ENCODE measurements around the gene GCDH. TPM values are rescaled to one million over a fixed set of nuclear protein-coding genes. Genes with fewer than 3 reads are reported as not detected.

Gene GCDH
- total and polyA plus RNA-seq, 12 donors: 16.2 to 78.4 (median 34.8) TPM

- no peak for DNase-seq
- TF ChIP-seq POLR2A (IDR thresholded peaks at IDR 0.05) (no peak), CTCF (IDR thresholded peaks at IDR 0.05) (no peak)
These were observed 27.3 kb downstream of the GCDH start for GRCh38 chr19:12918253-12918652.

GRCh38 chr19:12921047-12921446 lies 30.1 kb downstream of the GCDH start:
- H3K4me1 ChIP-seq (replicated peaks in 1 of 2): peaks cover 3 to 4% of the 10 kb centered on the region in 2 donors
- no peaks in the 10 kb centered on the region for H3K9me3 ChIP-seq (replicated peaks in 1 of 3)
- intact Hi-C loops (cut with DNase I): no loop called here
- no peaks in the 10 kb centered on the region for H3K27me3 ChIP-seq
- H3K27ac ChIP-seq: no peak overlapping the region
- H3K36me3 ChIP-seq (replicated peaks in 1 of 2): peaks cover 0 to 39% of the 10 kb centered on the region in 2 donors
- no peak overlapping the region for H3K4me3 ChIP-seq
- 61 to 78% (median 68%) methylated on average over 3 of the region's 3 CpGs for WGBS, 4 donors
- no peak for DNase-seq
- TF ChIP-seq POLR2A (IDR thresholded peaks at IDR 0.05) (no peak), CTCF (IDR thresholded peaks at IDR 0.05) (no peak)

More at GRCh38 chr19:12918253-12918652, 27.3 kb downstream of the GCDH start:
- H3K27me3 ChIP-seq: no peaks in the 10 kb centered on the region
- 89 to 92% (median 90%) methylated on average over 14 of the region's 14 CpGs for WGBS, 4 donors
- no peaks in the 10 kb centered on the region for H3K9me3 ChIP-seq (replicated peaks in 1 of 3)
- no peak overlapping the region for H3K27ac ChIP-seq
- intact Hi-C loops (cut with DNase I): no loop called here
- peaks cover 0 to 11% of the 10 kb centered on the region in 2 donors for H3K36me3 ChIP-seq (replicated peaks in 1 of 2)
- H3K4me3 ChIP-seq: no peak overlapping the region
- peaks cover 4 to 6% of the 10 kb centered on the region in 2 donors for H3K4me1 ChIP-seq (replicated peaks in 1 of 2)

- TF ChIP-seq CTCF (IDR thresholded peaks at IDR 0.05) (no peak), POLR2A (IDR thresholded peaks at IDR 0.05) (no peak)
- 95 to 99% (median 95%) methylated on average over 4 of the region's 4 CpGs for WGBS, 4 donors
- H3K36me3 ChIP-seq (replicated peaks in 1 of 2): peaks cover 0 to 58% of the 10 kb centered on the region in 2 donors
These were observed 32.0 kb downstream of the GCDH start for GRCh38 chr19:12922959-12923358.

GRCh38 chr19:12924621-12925310 lies 33.8 kb downstream of the GCDH start:
- Histone ChIP-seq H3K36me3 (replicated peaks in 1 of 2) (peaks cover 0 to 76% of the 10 kb centered on the region in 2 donors), H3K4me1 (replicated peaks in 1 of 2) (no peaks in the 10 kb centered on the region), H3K4me3 (no peak overlapping the region), H3K9me3 (replicated peaks in 1 of 3) (no peaks in the 10 kb centered on the region), H3K27ac (no peak overlapping the region), H3K27me3 (no peaks in the 10 kb centered on the region)
- WGBS, 4 donors: 94 to 99% (median 96%) methylated on average over 16 to 29 of the region's 29 CpGs
- intact Hi-C loops (cut with DNase I): no loop called here
- no peak for DNase-seq
- no peak for TF ChIP-seq CTCF (IDR thresholded peaks at IDR 0.05)
- no peak for TF ChIP-seq POLR2A (IDR thresholded peaks at IDR 0.05)

More at GRCh38 chr19:12922959-12923358, 32.0 kb downstream of the GCDH start:
- Histone ChIP-seq H3K9me3 (replicated peaks in 1 of 3) (no peaks in the 10 kb centered on the region), H3K27me3 (no peaks in the 10 kb centered on the region), H3K4me1 (replicated peaks in 1 of 2) (peaks cover 3 to 4% of the 10 kb centered on the region in 2 donors), H3K4me3 (no peak overlapping the region), H3K27ac (no peak overlapping the region)
- DNase-seq: no peak
- intact Hi-C loops (cut with DNase I): no loop called here
